ENCODE data around the gene ZNF407. TPM values are rescaled to one million over a fixed set of nuclear protein-coding genes. Genes with fewer than 3 reads are reported as not detected.

The ZNF407 gene
- total RNA-seq, 1 experiment from 2014 or later = 18.1 TPM

DNA sequence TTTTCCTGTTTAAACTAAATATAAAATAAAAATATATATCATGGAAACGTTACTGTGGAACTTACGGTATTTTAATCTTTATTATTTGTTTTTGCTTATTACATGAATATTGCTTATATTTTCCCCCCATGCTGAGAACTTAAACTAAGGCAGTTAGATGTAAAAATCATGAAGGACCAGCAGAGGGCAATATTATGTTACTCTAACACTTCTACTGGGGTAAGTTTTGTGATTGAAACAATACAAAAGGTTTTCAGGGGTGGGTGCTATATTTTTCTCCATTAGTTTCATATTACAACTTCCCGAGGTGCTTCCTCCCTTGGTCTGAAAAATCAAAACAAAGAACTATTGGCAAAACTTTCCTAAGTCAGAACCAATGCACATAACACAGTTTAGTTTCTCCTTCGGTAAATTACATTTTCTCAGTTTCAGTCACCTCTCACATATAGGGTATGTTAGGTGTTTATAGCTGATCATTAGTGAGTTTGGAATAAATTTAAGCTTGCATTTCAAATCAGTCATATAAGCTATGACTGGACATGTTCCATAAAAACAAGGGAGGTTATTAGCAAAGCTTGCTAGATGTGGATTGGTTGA, 54.8 kb downstream of the ZNF407 start:
- no peak overlapping the region for H2AFZ ChIP-seq (ENCODE audit: low read length)
- DNase-seq = peak; percentile 88

DNA sequence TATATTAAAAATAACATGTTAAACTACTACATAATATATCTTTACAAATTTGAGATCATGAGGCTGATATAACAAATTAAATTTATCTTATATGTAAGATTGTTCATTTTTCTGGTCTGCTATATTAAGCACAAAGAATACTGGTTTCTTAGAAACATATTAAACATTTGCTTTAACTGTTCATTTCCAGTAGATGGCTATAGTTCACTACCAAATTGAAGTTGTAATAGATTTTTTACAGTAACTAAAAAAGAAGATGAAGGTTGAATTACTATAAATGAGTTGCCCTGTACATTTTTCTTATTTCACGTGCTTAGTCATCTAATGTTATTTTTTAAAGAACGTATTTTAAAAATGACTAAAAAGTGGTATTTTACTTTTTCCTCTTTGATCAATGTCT, 57.0 kb downstream of the ZNF407 start:
- Histone ChIP-seq H3K27ac (ENCODE audit: low read length) (no peak overlapping the region), H4K20me1 (ENCODE audit: insufficient read depth, low read depth, low read length) (no peaks in the 10 kb centered on the region)

More for the DNA sequence above, 54.8 kb downstream of the ZNF407 start:
- Histone ChIP-seq H3K9me3 (ENCODE audit: low read length) (no peaks in the 10 kb centered on the region), H3K4me2 (ENCODE audit: low read depth, low read length, poor library complexity, severe bottlenecking) (peak overlapping the region; percentile 3), H3K79me2 (ENCODE audit: low read length) (peaks cover 4% of the 10 kb centered on the region; the same call in 1 of the 2 replicates), H3K4me3 (ENCODE audit: low read length) (no peak overlapping the region), H3K4me1 (ENCODE audit: low read length) (peaks cover 10% of the 10 kb centered on the region), H3K27me3 (ENCODE audit: low read length) (no peaks in the 10 kb centered on the region), H3K9me2 (replicated peaks; ENCODE audit: insufficient read depth, low read length) (no peaks in the 10 kb centered on the region), H3K36me3 (ENCODE audit: insufficient read depth, low read length) (no peaks in the 10 kb centered on the region), H3K9ac (ENCODE audit: low read length) (no peak overlapping the region), H3K27ac (ENCODE audit: low read length) (no peak overlapping the region), H4K20me1 (ENCODE audit: insufficient read depth, low read depth, low read length) (no peaks in the 10 kb centered on the region)

DNA sequence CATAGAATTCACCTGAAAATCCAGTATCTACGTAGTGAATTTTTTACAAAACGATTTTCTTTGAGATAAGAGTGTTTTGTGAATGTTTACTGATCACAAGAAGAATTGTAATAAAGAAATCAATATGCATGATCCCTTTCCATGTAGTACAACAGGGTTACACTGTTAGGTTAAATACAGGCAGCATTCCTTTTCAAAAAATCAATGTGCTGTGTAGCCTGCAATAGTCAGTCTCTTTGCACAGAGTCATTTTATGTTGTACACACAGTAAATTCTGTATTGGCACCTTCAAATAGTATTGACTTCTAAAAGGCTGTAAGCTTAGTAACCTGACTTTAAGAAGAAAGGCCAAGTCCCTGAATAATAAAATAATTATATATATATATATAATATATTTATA, 63.3 kb downstream of the ZNF407 start:
- no peak overlapping the region for H2AFZ ChIP-seq (ENCODE audit: low read length)
- H3K9me3 ChIP-seq (ENCODE audit: low read length) = no peaks in the 10 kb centered on the region
- H3K27ac ChIP-seq (ENCODE audit: low read length) = no peak overlapping the region
- H3K9ac ChIP-seq (ENCODE audit: low read length) = no peak overlapping the region
- no peak for DNase-seq
- peaks cover 4% of the 10 kb centered on the region; the same call in 1 of the 2 replicates for H3K79me2 ChIP-seq (ENCODE audit: low read length)
- no peaks in the 10 kb centered on the region for H3K27me3 ChIP-seq (ENCODE audit: low read length)
- no peak overlapping the region for H3K4me2 ChIP-seq (ENCODE audit: low read depth, low read length, poor library complexity, severe bottlenecking)
- no peaks in the 10 kb centered on the region for H3K36me3 ChIP-seq (ENCODE audit: insufficient read depth, low read length)
- no peak overlapping the region for H3K4me3 ChIP-seq (ENCODE audit: low read length)
- H3K4me1 ChIP-seq (ENCODE audit: low read length) = no peaks in the 10 kb centered on the region
- no peaks in the 10 kb centered on the region for H3K9me2 ChIP-seq (replicated peaks; ENCODE audit: insufficient read depth, low read length)
- H4K20me1 ChIP-seq (ENCODE audit: insufficient read depth, low read depth, low read length) = no peaks in the 10 kb centered on the region

More for the DNA sequence above, 57.0 kb downstream of the ZNF407 start:
- H3K4me3 ChIP-seq (ENCODE audit: low read length) = no peak overlapping the region
- H3K79me2 ChIP-seq (ENCODE audit: low read length) = peaks cover 4% of the 10 kb centered on the region; the same call in 1 of the 2 replicates
- no peaks in the 10 kb centered on the region for H3K36me3 ChIP-seq (ENCODE audit: insufficient read depth, low read length)
- no peaks in the 10 kb centered on the region for H3K9me3 ChIP-seq (ENCODE audit: low read length)
- no peak overlapping the region for H3K9ac ChIP-seq (ENCODE audit: low read length)
- H3K9me2 ChIP-seq (replicated peaks; ENCODE audit: insufficient read depth, low read length) = no peaks in the 10 kb centered on the region
- no peaks in the 10 kb centered on the region for H3K27me3 ChIP-seq (ENCODE audit: low read length)
- H2AFZ ChIP-seq (ENCODE audit: low read length) = no peak overlapping the region
- H3K4me1 ChIP-seq (ENCODE audit: low read length) = peaks cover 7% of the 10 kb centered on the region
- peak; percentile 77 for DNase-seq
- H3K4me2 ChIP-seq (ENCODE audit: low read depth, low read length, poor library complexity, severe bottlenecking) = no peak overlapping the region

DNA sequence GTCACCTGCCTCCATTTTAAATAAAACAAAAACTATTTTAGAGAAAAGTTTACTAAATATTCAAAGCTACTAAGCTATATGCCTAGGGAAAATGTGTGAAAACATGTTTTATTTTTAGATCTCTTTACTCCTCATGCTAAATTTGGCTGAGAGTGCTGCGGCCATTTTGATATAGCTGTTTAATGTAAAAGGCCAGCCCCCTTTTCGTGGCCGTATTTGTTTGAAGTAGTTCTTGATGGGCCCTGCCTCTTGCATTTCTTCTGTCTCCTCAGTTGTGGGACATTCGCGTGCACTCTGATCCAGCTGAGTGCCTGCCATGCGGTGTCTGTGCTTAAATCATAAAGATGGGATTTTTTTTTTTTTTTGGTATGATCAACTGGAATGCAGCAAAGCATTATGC, 64.0 kb downstream of the ZNF407 start:
- H3K9ac ChIP-seq (ENCODE audit: low read length) = no peak overlapping the region
- no peaks in the 10 kb centered on the region for H3K9me3 ChIP-seq (ENCODE audit: low read length)
- no peak for DNase-seq
- no peaks in the 10 kb centered on the region for H3K36me3 ChIP-seq (ENCODE audit: insufficient read depth, low read length)
- H3K9me2 ChIP-seq (replicated peaks; ENCODE audit: insufficient read depth, low read length) = no peaks in the 10 kb centered on the region
- no peaks in the 10 kb centered on the region for H4K20me1 ChIP-seq (ENCODE audit: insufficient read depth, low read depth, low read length)
- no peak overlapping the region for H3K4me2 ChIP-seq (ENCODE audit: low read depth, low read length, poor library complexity, severe bottlenecking)
- no peak overlapping the region for H3K4me3 ChIP-seq (ENCODE audit: low read length)
- H2AFZ ChIP-seq (ENCODE audit: low read length) = no peak overlapping the region
- no peaks in the 10 kb centered on the region for H3K27me3 ChIP-seq (ENCODE audit: low read length)
- no peaks in the 10 kb centered on the region for H3K79me2 ChIP-seq (ENCODE audit: low read length)
- no peaks in the 10 kb centered on the region for H3K4me1 ChIP-seq (ENCODE audit: low read length)
- no peak overlapping the region for H3K27ac ChIP-seq (ENCODE audit: low read length)

DNA sequence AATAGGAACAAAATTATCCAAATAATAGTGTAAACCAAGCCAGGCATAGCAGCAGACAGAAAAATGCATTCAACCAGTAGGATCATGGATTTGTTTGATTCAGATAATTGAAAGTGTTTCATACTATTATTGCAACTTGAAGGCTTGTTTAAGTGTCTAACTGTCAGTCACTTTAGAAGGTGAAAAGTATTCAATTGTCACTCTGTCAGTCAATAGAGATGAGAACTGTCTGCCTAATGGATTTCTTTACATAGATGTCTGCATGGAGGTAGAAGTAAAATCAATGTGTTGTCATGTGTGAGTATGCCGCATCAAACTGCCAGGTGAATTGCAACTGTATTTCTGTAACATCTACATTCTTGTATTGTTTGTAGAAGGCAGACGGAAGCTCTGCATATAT, 65.0 kb downstream of the ZNF407 start:
- Histone ChIP-seq H2AFZ (ENCODE audit: low read length) (no peak overlapping the region), H3K27me3 (ENCODE audit: low read length) (no peaks in the 10 kb centered on the region), H3K36me3 (ENCODE audit: insufficient read depth, low read length) (no peaks in the 10 kb centered on the region), H3K4me2 (ENCODE audit: low read depth, low read length, poor library complexity, severe bottlenecking) (no peak overlapping the region), H3K9me2 (replicated peaks; ENCODE audit: insufficient read depth, low read length) (no peaks in the 10 kb centered on the region), H3K9me3 (ENCODE audit: low read length) (no peaks in the 10 kb centered on the region), H3K4me3 (ENCODE audit: low read length) (no peak overlapping the region), H3K79me2 (ENCODE audit: low read length) (no peaks in the 10 kb centered on the region), H4K20me1 (ENCODE audit: insufficient read depth, low read depth, low read length) (no peaks in the 10 kb centered on the region), H3K9ac (ENCODE audit: low read length) (no peak overlapping the region), H3K4me1 (ENCODE audit: low read length) (no peaks in the 10 kb centered on the region), H3K27ac (ENCODE audit: low read length) (no peak overlapping the region)
- no peak for DNase-seq

DNA sequence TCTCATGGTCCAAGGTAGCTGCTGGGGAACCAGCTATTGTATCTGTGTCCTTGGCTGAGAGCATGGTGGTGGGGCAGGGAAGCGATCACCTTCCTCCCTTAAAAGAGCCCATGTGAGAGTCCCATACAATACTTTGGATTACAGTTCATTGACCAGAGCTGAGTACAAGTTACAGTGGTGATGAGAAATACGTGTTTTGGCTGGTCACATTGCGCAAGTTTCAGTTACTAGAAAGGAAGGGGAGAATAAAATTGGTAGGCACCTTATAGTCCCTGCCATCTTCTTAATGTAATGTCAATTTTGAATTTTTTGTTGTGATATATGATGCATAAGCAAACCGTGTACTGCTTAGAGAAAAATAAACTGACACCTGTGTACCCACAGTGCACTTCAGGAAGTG, 67.7 kb downstream of the ZNF407 start:
- no peak overlapping the region for H3K27ac ChIP-seq (ENCODE audit: low read length)
- no peaks in the 10 kb centered on the region for H3K4me1 ChIP-seq (ENCODE audit: low read length)
- no peaks in the 10 kb centered on the region for H3K9me2 ChIP-seq (replicated peaks; ENCODE audit: insufficient read depth, low read length)
- no peaks in the 10 kb centered on the region for H3K27me3 ChIP-seq (ENCODE audit: low read length)
- H2AFZ ChIP-seq (ENCODE audit: low read length) = no peak overlapping the region
- H3K4me3 ChIP-seq (ENCODE audit: low read length) = no peak overlapping the region
- no peak overlapping the region for H3K4me2 ChIP-seq (ENCODE audit: low read depth, low read length, poor library complexity, severe bottlenecking)
- DNase-seq = no peak
- H4K20me1 ChIP-seq (ENCODE audit: insufficient read depth, low read depth, low read length) = no peaks in the 10 kb centered on the region
- no peaks in the 10 kb centered on the region for H3K9me3 ChIP-seq (ENCODE audit: low read length)
- H3K36me3 ChIP-seq (ENCODE audit: insufficient read depth, low read length) = no peaks in the 10 kb centered on the region
- H3K9ac ChIP-seq (ENCODE audit: low read length) = no peak overlapping the region
- no peaks in the 10 kb centered on the region for H3K79me2 ChIP-seq (ENCODE audit: low read length)

DNA sequence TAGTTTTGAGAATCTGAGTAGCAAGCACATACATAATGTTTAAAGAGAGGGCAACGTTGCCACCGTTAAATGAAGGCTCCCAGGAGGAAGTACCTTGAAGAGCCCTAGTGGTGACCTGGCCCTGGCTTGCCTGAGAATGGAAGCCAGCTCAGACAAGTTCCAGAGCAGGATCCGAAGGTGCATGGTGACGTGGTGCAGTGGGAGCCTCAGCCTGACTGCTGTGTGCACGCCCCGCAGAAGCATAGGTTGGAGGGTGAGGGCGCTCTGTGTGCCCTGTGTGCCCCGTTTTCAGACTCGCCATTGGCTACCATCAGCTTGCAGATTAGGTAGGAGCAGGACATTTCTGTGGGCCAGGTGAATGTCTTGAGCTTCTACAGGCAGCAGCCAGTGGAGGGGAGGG, 68.2 kb downstream of the ZNF407 start:
- no peak overlapping the region for H2AFZ ChIP-seq (ENCODE audit: low read length)
- no peaks in the 10 kb centered on the region for H3K9me3 ChIP-seq (ENCODE audit: low read length)
- DNase-seq = no peak
- no peak overlapping the region for H3K4me2 ChIP-seq (ENCODE audit: low read depth, low read length, poor library complexity, severe bottlenecking)
- no peak overlapping the region for H3K9ac ChIP-seq (ENCODE audit: low read length)
- H4K20me1 ChIP-seq (ENCODE audit: insufficient read depth, low read depth, low read length) = no peaks in the 10 kb centered on the region
- H3K4me3 ChIP-seq (ENCODE audit: low read length) = no peak overlapping the region
- no peaks in the 10 kb centered on the region for H3K4me1 ChIP-seq (ENCODE audit: low read length)
- H3K36me3 ChIP-seq (ENCODE audit: insufficient read depth, low read length) = no peaks in the 10 kb centered on the region
- H3K27me3 ChIP-seq (ENCODE audit: low read length) = no peaks in the 10 kb centered on the region
- no peaks in the 10 kb centered on the region for H3K79me2 ChIP-seq (ENCODE audit: low read length)
- no peaks in the 10 kb centered on the region for H3K9me2 ChIP-seq (replicated peaks; ENCODE audit: insufficient read depth, low read length)
- no peak overlapping the region for H3K27ac ChIP-seq (ENCODE audit: low read length)

DNA sequence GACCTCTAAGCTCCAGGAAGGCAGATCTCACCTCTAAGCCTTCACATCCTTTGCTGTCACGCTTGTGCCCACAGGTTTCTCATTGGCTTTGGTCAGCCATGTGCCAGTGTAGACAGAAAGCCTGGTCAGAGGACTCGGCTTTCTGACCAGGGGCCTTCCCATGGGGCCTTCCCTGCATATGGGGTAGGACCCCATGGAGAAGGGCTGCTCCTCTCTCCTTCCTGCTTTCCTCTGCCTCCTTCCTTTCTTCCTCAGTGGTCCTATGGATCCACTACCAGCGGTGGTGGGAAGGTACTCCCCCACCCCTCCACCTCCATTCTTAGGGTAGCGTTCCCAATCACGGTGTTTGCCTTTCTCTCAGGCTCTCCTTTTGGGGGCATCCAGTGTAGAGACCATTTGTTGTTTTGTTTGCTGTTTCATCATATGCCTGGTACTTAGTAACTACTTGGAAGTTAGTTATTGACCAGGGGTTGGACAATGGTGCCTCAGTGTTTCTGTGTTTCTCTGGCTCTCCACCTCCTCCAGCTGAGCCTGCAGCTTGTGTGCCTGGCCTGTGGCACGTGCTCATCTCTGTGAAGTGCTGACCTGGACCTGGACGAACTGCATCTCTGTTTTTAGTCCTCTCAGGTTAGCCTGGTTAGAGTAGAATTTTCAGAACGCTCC, 71.6 kb downstream of the ZNF407 start:
- no peaks in the 10 kb centered on the region for H4K20me1 ChIP-seq (ENCODE audit: insufficient read depth, low read depth, low read length)
- no peaks in the 10 kb centered on the region for H3K36me3 ChIP-seq (ENCODE audit: insufficient read depth, low read length)
- H3K4me1 ChIP-seq (ENCODE audit: low read length) = peaks cover 8% of the 10 kb centered on the region
- H3K9ac ChIP-seq (ENCODE audit: low read length) = no peak overlapping the region
- no peak overlapping the region for H3K4me3 ChIP-seq (ENCODE audit: low read length)
- no peak overlapping the region for H2AFZ ChIP-seq (ENCODE audit: low read length)
- H3K27ac ChIP-seq (ENCODE audit: low read length) = no peak overlapping the region
- no peaks in the 10 kb centered on the region for H3K79me2 ChIP-seq (ENCODE audit: low read length)
- DNase-seq = no peak
- H3K9me2 ChIP-seq (replicated peaks; ENCODE audit: insufficient read depth, low read length) = no peaks in the 10 kb centered on the region
- H3K9me3 ChIP-seq (ENCODE audit: low read length) = no peaks in the 10 kb centered on the region
- no peaks in the 10 kb centered on the region for H3K27me3 ChIP-seq (ENCODE audit: low read length)
- no peak overlapping the region for H3K4me2 ChIP-seq (ENCODE audit: low read depth, low read length, poor library complexity, severe bottlenecking)

Data from Karpas-422 (cell line).